Measurements from ENCODE around the gene ALDH1A1. TPM values are rescaled to one million over a fixed set of nuclear protein-coding genes. Genes with fewer than 3 reads are reported as not detected.
A peak's percentile ranks its signal among the peaks of the same experiment; 100 is the strongest.

Gene ALDH1A1
- total and polyA plus RNA-seq, 2 of the 8 experiments (the other 6 are each of a cell fraction or from before 2014, with no cell fraction given), result 0.50 to 0.82 TPM

DNA sequence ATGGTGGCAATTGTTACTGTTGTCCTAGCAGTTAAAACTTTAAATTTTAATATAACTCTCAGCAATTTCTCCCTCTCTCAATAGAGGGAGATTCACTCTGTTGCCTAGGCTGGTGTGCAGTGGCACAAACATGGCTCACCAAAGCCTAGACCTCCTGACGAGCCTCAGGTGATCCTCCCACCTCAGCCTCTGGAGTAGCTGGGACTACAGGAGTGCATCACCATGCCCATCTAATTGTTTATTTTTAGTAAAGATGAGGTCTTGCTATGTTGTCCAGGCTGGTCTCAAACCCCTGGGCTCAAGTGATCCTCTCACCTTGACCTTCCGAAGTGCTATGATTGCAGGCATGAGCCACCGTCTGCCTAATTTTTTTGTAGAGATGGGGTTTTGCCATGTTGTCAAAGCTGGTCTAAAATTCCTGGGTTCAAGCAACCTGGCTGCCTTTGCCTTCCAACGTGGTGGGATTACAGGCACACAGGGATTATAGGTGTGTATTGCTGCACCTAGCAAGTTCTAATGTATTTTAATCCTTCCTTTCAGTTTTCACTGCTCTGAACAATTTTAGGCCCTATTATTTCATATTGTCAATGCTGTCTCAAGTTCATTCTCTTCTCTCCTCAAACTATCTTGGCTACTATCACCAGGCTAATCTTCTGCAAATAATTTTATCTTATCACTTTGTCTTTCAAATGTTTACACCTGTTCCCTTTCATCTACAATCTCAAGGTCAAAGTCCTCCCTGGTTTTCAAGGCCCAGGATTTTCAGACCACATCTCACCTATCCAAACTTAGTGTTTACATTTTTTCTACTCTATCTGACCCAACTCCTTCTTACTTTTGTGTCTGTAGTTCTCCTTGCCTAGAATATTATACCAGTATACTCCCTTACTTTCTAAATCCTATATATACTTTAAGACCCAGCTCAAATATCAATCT is 18.9 kb downstream of the ALDH1A1 start:
- Histone ChIP-seq H3K27me3 (replicated peaks in 1 of 4; ENCODE audit: control insufficient read depth in 3 of 4, extremely low read depth in 1 of 4, insufficient read depth in 3 of 4, low read length in 3 of 4) (no peaks in the 10 kb centered on the region), H3K23ac (ENCODE audit: insufficient read length) (no peak overlapping the region), H4K91ac (replicated peaks; ENCODE audit: insufficient read length, low read length) (no peak overlapping the region), H3K18ac (ENCODE audit: extremely low read depth, low read length) (no peak overlapping the region), H3K4me3 (ENCODE audit: extremely low read depth in 1 of 4, insufficient read depth in 2 of 4, low read depth in 3 of 4, low read length in 4 of 4) (no peak overlapping the region), H3K23me2 (ENCODE audit: low read depth, low read length) (no peaks in the 10 kb centered on the region), H3K36me3 (ENCODE audit: control insufficient read depth in 2 of 4, insufficient read depth in 4 of 4, low read length in 3 of 4) (no peaks in the 10 kb centered on the region), H2AK5ac (ENCODE audit: low read depth, low read length) (no peak overlapping the region), H4K20me1 (replicated peaks in 1 of 2; ENCODE audit: control insufficient read depth in 1 of 2, insufficient read depth in 2 of 2, low read length in 2 of 2) (no peaks in the 10 kb centered on the region), H2BK15ac (ENCODE audit: low read length) (no peak overlapping the region), H4K8ac (ENCODE audit: extremely low read depth, insufficient read depth, low read length) (no peak overlapping the region), H2BK5ac (ENCODE audit: low read depth, low read length) (no peak overlapping the region), H3K79me1 (ENCODE audit: low read depth, low read length) (no peaks in the 10 kb centered on the region), H3K9me3 (ENCODE audit: insufficient read depth in 2 of 2, low read depth in 1 of 2, low read length in 1 of 2) (no peaks in the 10 kb centered on the region), H3K9ac (replicated peaks in 1 of 4; ENCODE audit: extremely low read depth in 1 of 4, low read depth in 3 of 4, low read length in 3 of 4) (0 out of 7 replicates have a peak overlapping the region, but pooled peaks of 1 of the 4 experiments have one; percentile 9), H2AFZ (ENCODE audit: low read length) (no peak overlapping the region), H2BK20ac (ENCODE audit: low read length) (no peak overlapping the region), H4K5ac (ENCODE audit: insufficient read length, low read depth, low read length) (no peak overlapping the region), H2BK120ac (replicated peaks; ENCODE audit: low read depth, low read length) (no peak overlapping the region), H3K27ac (ENCODE audit: low read depth, low read length) (no peak overlapping the region), H3K79me2 (ENCODE audit: control insufficient read depth in 1 of 2, insufficient read depth in 2 of 2, low read length in 2 of 2) (no peaks in the 10 kb centered on the region), H3K56ac (replicated peaks; ENCODE audit: insufficient read length, low read depth, low read length) (no peak overlapping the region), H2BK12ac (ENCODE audit: low read depth, low read length) (no peak overlapping the region), H3K14ac (ENCODE audit: insufficient read length) (no peak overlapping the region), H3K4me1 (replicated peaks in 1 of 4; ENCODE audit: control insufficient read depth in 3 of 4, insufficient read depth in 4 of 4, low read length in 3 of 4) (no peaks in the 10 kb centered on the region), H3K4me2 (ENCODE audit: insufficient read depth in 1 of 2, low read depth in 2 of 2, low read length in 2 of 2) (no peak overlapping the region), H3K4ac (replicated peaks; ENCODE audit: insufficient read length, low read depth, low read length) (no peak overlapping the region)
- POLR2A ChIA-PET (ENCODE audit: partially characterized antibody), result no interaction called here
- WGBS, 2 experiments (ENCODE audit: extremely low coverage in 1 of 2, insufficient coverage in 1 of 2, insufficient read length in 1 of 2, insufficient replicate concordance in 2 of 2, low coverage in 1 of 2, low lambda C conversion rate in 2 of 2, missing lambda C conversion rate in 1 of 2), result 91% methylated on average over 4 of the region's 4 CpGs; no CpG with 5 or more reads in 1 of the 2 experiments
- DNase-seq (ENCODE audit: low read depth in 1 of 2, low spot score in 2 of 2) (no peak), FAIRE-seq (no peak)
- TF ChIP-seq CHD2 (IDR thresholded peaks at IDR 0.05; ENCODE audit: low read length) (no peak), CREB1 (IDR thresholded peaks at IDR 0.05) (no peak), CHD1 (IDR thresholded peaks at IDR 0.05; ENCODE audit: low read depth, low read length) (no peak), BRCA1 (IDR thresholded peaks at IDR 0.05; ENCODE audit: low read depth, low read length) (no peak), EGR1 (IDR thresholded peaks at IDR 0.05; ENCODE audit: borderline replicate concordance, low read depth, low read length) (no peak)
- TF ChIP-seq, protein P1, sequence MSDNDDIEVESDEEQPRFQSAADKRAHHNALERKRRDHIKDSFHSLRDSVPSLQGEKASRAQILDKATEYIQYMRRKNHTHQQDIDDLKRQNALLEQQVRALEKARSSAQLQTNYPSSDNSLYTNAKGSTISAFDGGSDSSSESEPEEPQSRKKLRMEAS (IDR thresholded peaks at IDR 0.05), result no peak
- CTCF ChIA-PET (ENCODE audit: partially characterized antibody), result interaction anchor here (1.0 to 5.2 kb wide), 3 partner anchors 16 to 203 kb away, joined by 3 to 32 read pairs (median 3); partner anchors contain the start of gene ALDH1A1

Measured in H1 (cell line).